Suppressor macrophage treated with lipopolysaccharide for 4 hours (primary cell): ENCODE measurements around the gene MPP1.

Experiments used
- DNase-seq: peaks from one replicate; pipeline ENCODE4 v3.0.0-alpha.2; 2020

Gene MPP1

GRCh38 chrX:154730253-154730891 is 74.9 kb downstream of the MPP1 start:
- DNase-seq, result no peak

GRCh38 chrX:154729439-154729838 is 75.8 kb downstream of the MPP1 start:
- no peak for DNase-seq
